Duodenal mucosa (tissue), 2 donors: ENCODE measurements around the gene DCTN3.

Experiments used
- H3K27ac ChIP-seq: one replicate; pipeline ENCODE4 v1.7.0; 2013; ENCODE audit warnings: low read depth, low read length
- H3K27me3 ChIP-seq, 2 donors: one replicate each; pipeline ENCODE4 v1.7.0; 2013; ENCODE audit warnings: low read length in 2 of 2, control low read depth in 1 of 2; ENCODE audit not compliant: insufficient read depth in 2 of 2, control insufficient read depth in 1 of 2
- H3K36me3 ChIP-seq, 2 donors: one replicate each; pipeline ENCODE4 v1.7.0; 2013; ENCODE audit warnings: low read length in 2 of 2, control low read depth in 1 of 2; ENCODE audit not compliant: insufficient read depth in 2 of 2, control insufficient read depth in 1 of 2
- H3K4me1 ChIP-seq, 2 donors: one replicate each; pipeline ENCODE4 v1.7.0; 2013; ENCODE audit warnings: low read length in 2 of 2, control low read depth in 1 of 2; ENCODE audit not compliant: insufficient read depth in 2 of 2, control insufficient read depth in 1 of 2
- H3K4me3 ChIP-seq, 2 donors: one replicate each; pipeline ENCODE4 v1.7.0; 2013; ENCODE audit warnings: low read length in 2 of 2, low read depth in 1 of 2
- H3K9ac ChIP-seq, 2 donors: one replicate each; pipeline ENCODE4 v1.7.0; 2013; ENCODE audit warnings: low read length in 2 of 2, low read depth in 1 of 2
- H3K9me3 ChIP-seq, 2 donors: one replicate each; pipeline ENCODE4 v1.7.0; 2013; ENCODE audit warnings: low read length in 2 of 2, control low read depth in 1 of 2; ENCODE audit not compliant: control insufficient read depth in 1 of 2

Gene DCTN3

DNA sequence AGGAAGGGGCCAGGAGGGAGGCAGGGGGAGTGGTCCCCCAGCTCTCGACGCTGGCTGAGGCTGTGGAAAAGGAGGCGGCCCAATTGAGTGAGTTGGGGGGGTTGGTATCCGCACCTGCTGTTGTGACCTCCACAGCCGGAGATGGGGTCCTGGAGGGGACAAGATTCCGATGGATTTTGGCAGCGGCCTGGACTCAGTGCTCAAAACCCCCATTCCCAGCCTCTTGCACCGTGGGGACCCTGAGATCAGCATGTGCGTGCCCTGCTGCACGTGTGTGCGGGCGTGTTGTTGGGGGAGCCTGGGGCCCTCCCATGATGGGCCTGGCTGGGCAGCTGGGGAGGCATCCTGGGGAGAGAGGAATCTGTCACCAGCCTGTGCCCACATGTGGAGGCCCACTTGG, 45.7 kb downstream of the DCTN3 start:
- Histone ChIP-seq H3K9me3 (no peaks in the 10 kb centered on the region), H3K36me3 (no peaks in the 10 kb centered on the region), H3K27me3 (peaks cover 25 to 32% of the 10 kb centered on the region in 2 donors), H3K4me1 (peaks cover 51 to 64% of the 10 kb centered on the region in 2 donors), H3K9ac (no peak overlapping the region), H3K27ac (no peak overlapping the region), H3K4me3 (no peak overlapping the region)

DNA sequence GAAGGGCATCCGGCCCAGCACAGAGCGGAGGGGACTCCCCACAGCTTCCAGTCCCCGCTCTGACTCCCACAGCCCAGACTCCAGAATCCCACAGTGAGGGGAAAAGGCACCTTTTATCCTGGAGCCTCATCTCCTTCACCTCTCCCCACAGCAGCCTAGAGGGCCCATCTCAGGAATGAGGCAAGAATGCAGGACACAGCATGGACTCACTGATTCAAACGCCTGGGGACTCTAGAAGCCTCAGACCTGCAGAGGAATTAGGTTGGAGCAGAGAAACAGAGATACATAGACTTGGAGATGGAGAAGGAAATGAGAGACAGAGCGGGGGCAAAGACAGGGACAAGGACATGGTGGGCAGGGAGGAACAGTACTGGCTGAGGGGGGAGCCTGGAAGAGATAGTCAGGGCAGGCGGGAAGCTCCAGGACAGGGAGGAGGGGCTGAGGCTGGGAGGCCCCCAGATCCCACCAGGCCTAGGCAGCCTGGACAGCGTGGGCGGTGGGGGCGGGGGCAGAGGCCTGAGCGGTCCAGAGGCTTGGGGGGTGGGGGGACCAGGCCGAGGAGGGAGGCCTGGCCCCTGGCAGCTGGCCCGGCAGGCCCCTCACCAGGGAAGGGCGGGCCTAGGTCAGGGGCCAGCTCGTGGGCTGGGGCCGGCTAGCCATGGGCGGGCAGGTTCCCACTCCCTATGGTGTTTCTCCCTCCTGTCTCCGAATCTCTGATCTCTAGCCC, 46.5 kb downstream of the DCTN3 start:
- Histone ChIP-seq H3K4me1 (peaks cover 49 to 61% of the 10 kb centered on the region in 2 donors), H3K27ac (no peak overlapping the region), H3K27me3 (peaks cover 23 to 24% of the 10 kb centered on the region in 2 donors), H3K36me3 (no peaks in the 10 kb centered on the region), H3K4me3 (no peak overlapping the region), H3K9me3 (no peaks in the 10 kb centered on the region), H3K9ac (no peak overlapping the region)

DNA sequence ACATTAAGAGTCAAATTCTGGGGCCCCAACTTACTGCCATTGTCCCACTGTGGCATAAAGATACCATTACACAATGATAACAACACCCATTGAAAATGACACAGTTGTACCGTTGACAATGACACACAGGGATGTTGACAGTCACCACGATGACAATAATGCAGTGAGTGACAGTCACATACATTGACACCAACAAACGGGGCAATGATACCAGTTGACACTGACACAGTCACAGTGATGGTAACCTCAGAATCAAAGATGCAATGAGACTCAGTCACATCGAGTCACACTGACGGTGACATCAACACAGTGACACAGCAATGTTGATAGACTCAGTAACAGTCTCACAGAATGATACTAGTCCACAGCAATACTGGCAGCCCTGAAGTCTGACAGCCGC, 47.7 kb downstream of the DCTN3 start:
- Histone ChIP-seq H3K9me3 (no peaks in the 10 kb centered on the region), H3K4me3 (no peak overlapping the region), H3K27me3 (peaks cover 15 to 23% of the 10 kb centered on the region in 2 donors), H3K4me1 (peaks cover 46 to 57% of the 10 kb centered on the region in 2 donors), H3K27ac (no peak overlapping the region), H3K36me3 (no peaks in the 10 kb centered on the region), H3K9ac (no peak overlapping the region)

- Histone ChIP-seq H3K36me3 (no peaks in the 10 kb centered on the region), H3K9me3 (no peaks in the 10 kb centered on the region), H3K4me1 (peaks cover 42 to 56% of the 10 kb centered on the region in 2 donors), H3K4me3 (no peak overlapping the region), H3K27me3 (peaks cover 11 to 18% of the 10 kb centered on the region in 2 donors), H3K9ac (no peak overlapping the region), H3K27ac (no peak overlapping the region)
Observed at GRCh38 chr9:34572092-34572491, 48.2 kb downstream of the DCTN3 start.

DNA sequence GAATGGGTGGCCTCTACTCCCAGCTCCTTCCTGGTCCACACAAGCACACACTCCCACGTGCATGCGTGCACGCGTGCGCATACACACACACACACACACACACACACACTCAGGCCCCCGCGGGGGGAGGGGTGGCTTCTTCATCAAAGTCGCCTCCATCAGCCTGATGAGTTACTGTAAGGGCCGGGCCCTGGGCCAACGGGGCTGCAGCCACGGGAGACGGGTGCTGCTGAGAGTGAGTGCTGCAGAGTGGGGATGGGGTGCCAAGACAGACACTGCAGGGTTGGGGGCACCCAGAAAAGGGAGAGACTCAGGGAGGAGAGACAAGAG, 48.8 kb downstream of the DCTN3 start:
- no peak overlapping the region for H3K9ac ChIP-seq
- H3K36me3 ChIP-seq = no peaks in the 10 kb centered on the region
- no peaks in the 10 kb centered on the region for H3K9me3 ChIP-seq
- H3K27me3 ChIP-seq = peaks cover 8 to 14% of the 10 kb centered on the region in 2 donors
- no peak overlapping the region for H3K4me3 ChIP-seq
- H3K4me1 ChIP-seq = peaks cover 36 to 49% of the 10 kb centered on the region in 2 donors
- H3K27ac ChIP-seq = no peak overlapping the region

- H3K27ac ChIP-seq = no peak overlapping the region
- H3K36me3 ChIP-seq = no peaks in the 10 kb centered on the region
Observed at GRCh38 chr9:34570809-34571480, 49.4 kb downstream of the DCTN3 start.

DNA sequence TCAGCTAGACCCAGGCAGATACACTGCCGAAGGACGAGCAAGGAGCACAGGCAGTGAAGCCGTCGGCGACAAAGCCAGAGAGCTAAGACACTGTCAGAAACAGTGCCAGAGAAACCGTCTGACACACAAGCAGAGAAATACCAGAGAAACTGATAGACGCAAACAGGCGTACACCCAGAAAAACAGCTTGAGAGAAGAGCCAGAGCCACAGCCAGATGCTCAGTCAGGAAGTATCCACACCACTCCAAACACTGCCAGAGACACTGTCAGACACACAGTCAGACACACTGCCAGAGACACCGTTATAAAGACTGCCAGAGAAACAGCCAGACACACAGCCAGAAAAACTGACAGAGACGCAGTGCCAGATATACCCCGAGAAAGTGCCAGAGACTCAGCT, 49.9 kb downstream of the DCTN3 start:
- no peak overlapping the region for H3K4me3 ChIP-seq
- no peak overlapping the region for H3K9ac ChIP-seq
- no peaks in the 10 kb centered on the region for H3K9me3 ChIP-seq
- H3K27ac ChIP-seq = no peak overlapping the region
- no peaks in the 10 kb centered on the region for H3K36me3 ChIP-seq
- H3K4me1 ChIP-seq = peaks cover 28 to 41% of the 10 kb centered on the region in 2 donors
- H3K27me3 ChIP-seq = peaks cover 0 to 10% of the 10 kb centered on the region in 2 donors

More at GRCh38 chr9:34570809-34571480, 49.4 kb downstream of the DCTN3 start:
- Histone ChIP-seq H3K4me1 (peaks cover 31 to 44% of the 10 kb centered on the region in 2 donors), H3K4me3 (no peak overlapping the region), H3K9ac (no peak overlapping the region), H3K27me3 (peaks cover 3 to 11% of the 10 kb centered on the region in 2 donors), H3K9me3 (no peaks in the 10 kb centered on the region)

GRCh38 chr9:34568774-34569173, 51.5 kb downstream of the DCTN3 start:
- Histone ChIP-seq H3K9ac (no peak overlapping the region), H3K27me3 (peaks cover 0 to 10% of the 10 kb centered on the region in 2 donors), H3K36me3 (no peaks in the 10 kb centered on the region), H3K4me1 (peaks cover 28 to 41% of the 10 kb centered on the region in 2 donors), H3K9me3 (no peaks in the 10 kb centered on the region), H3K27ac (no peak overlapping the region), H3K4me3 (no peak overlapping the region)

GRCh38 chr9:34568133-34568532, 52.2 kb downstream of the DCTN3 start:
- no peak overlapping the region for H3K27ac ChIP-seq
- peaks cover 0 to 10% of the 10 kb centered on the region in 2 donors for H3K27me3 ChIP-seq
- peaks cover 25 to 34% of the 10 kb centered on the region in 2 donors for H3K4me1 ChIP-seq

DNA sequence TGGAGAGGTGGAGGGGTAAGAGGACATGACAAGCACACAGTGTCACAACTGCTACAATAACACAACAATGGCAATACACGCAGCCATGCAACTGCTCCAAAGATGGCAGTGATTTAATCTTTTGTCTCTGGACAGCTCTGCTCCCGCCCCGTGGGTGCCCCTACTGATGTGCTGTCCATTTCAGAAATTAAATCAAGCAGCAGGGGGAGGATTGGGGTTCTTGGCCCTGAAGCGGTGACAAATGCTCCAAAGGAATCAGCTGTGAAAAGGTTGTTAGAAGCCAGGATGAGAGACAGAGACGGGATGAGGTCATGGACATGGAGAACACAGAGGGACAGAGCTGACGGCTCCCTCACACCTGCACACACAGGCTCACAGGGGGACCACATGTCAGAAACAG, 53.3 kb downstream of the DCTN3 start:
- peaks cover 0 to 2% of the 10 kb centered on the region in 2 donors for H3K9me3 ChIP-seq
- no peak overlapping the region for H3K9ac ChIP-seq

More at GRCh38 chr9:34568133-34568532, 52.2 kb downstream of the DCTN3 start:
- H3K4me3 ChIP-seq = no peak overlapping the region
- no peaks in the 10 kb centered on the region for H3K9me3 ChIP-seq
- no peaks in the 10 kb centered on the region for H3K36me3 ChIP-seq
- no peak overlapping the region for H3K9ac ChIP-seq

More for the DNA sequence above, 53.3 kb downstream of the DCTN3 start:
- Histone ChIP-seq H3K4me3 (no peak overlapping the region), H3K4me1 (peaks cover 15 to 24% of the 10 kb centered on the region in 2 donors), H3K27ac (no peak overlapping the region), H3K27me3 (peaks cover 0 to 10% of the 10 kb centered on the region in 2 donors), H3K36me3 (no peaks in the 10 kb centered on the region)
